ENCODE results near the gene SHISA9. TPM values are rescaled to one million over a fixed set of nuclear protein-coding genes. Genes with fewer than 3 reads are reported as not detected.

SHISA9 gene
- total RNA-seq, 1 donor from 2014 or later = not detected

- TF ChIP-seq CTCF (IDR thresholded peaks at IDR 0.05) = no peak
- no peaks in the 10 kb centered on the region for H3K27me3 ChIP-seq
- H3K4me3 ChIP-seq = no peak overlapping the region
- ATAC-seq (no peak), DNase-seq (no peak)
- H3K9me3 ChIP-seq = no peaks in the 10 kb centered on the region
- intact Hi-C loops (cut with DNase I) = no loop called here
- H3K4me1 ChIP-seq = no peaks in the 10 kb centered on the region
- no peaks in the 10 kb centered on the region for H3K36me3 ChIP-seq
- H3K27ac ChIP-seq = no peak overlapping the region
Observed at GRCh38 chr16:13041646-13042290, 140.4 kb downstream of the SHISA9 start.

GRCh38 chr16:13042291-13042685 lies 140.9 kb downstream of the SHISA9 start:
- H3K27me3 ChIP-seq = no peaks in the 10 kb centered on the region
- H3K27ac ChIP-seq = no peak overlapping the region
- ATAC-seq (no peak), DNase-seq (no peak)
- TF ChIP-seq CTCF (IDR thresholded peaks at IDR 0.05) = no peak
- H3K36me3 ChIP-seq = no peaks in the 10 kb centered on the region
- H3K4me3 ChIP-seq = no peak overlapping the region
- intact Hi-C loops (cut with DNase I) = no loop called here
- no peaks in the 10 kb centered on the region for H3K9me3 ChIP-seq
- no peaks in the 10 kb centered on the region for H3K4me1 ChIP-seq

- H3K27me3 ChIP-seq = no peaks in the 10 kb centered on the region
- no peaks in the 10 kb centered on the region for H3K36me3 ChIP-seq
- H3K4me3 ChIP-seq = no peak overlapping the region
- no peaks in the 10 kb centered on the region for H3K4me1 ChIP-seq
- no peak for ATAC-seq
- no peak for TF ChIP-seq CTCF (IDR thresholded peaks at IDR 0.05)
- no peak for DNase-seq
- no peak overlapping the region for H3K27ac ChIP-seq
- intact Hi-C loops (cut with DNase I) = no loop called here
- no peaks in the 10 kb centered on the region for H3K9me3 ChIP-seq
Observed at GRCh38 chr16:13046061-13046821, 144.8 kb downstream of the SHISA9 start.

- intact Hi-C loops (cut with DNase I) = no loop called here
- no peak for ATAC-seq
- H3K4me3 ChIP-seq = no peak overlapping the region
- no peaks in the 10 kb centered on the region for H3K9me3 ChIP-seq
- no peak for TF ChIP-seq CTCF (IDR thresholded peaks at IDR 0.05)
- DNase-seq = no peak
- no peaks in the 10 kb centered on the region for H3K27me3 ChIP-seq
- no peaks in the 10 kb centered on the region for H3K36me3 ChIP-seq
- no peaks in the 10 kb centered on the region for H3K4me1 ChIP-seq
- H3K27ac ChIP-seq = no peak overlapping the region
Observed at GRCh38 chr16:13047276-13047675, 145.9 kb downstream of the SHISA9 start.

- Histone ChIP-seq H3K36me3 (no peaks in the 10 kb centered on the region), H3K4me1 (no peaks in the 10 kb centered on the region), H3K4me3 (no peak overlapping the region), H3K27ac (no peak overlapping the region), H3K9me3 (no peaks in the 10 kb centered on the region), H3K27me3 (no peaks in the 10 kb centered on the region)
- DNase-seq (no peak), ATAC-seq (no peak)
- TF ChIP-seq CTCF (IDR thresholded peaks at IDR 0.05) = no peak
- intact Hi-C loops (cut with DNase I) = no loop called here
Observed at GRCh38 chr16:13049688-13050087, 148.3 kb downstream of the SHISA9 start.

Measured in upper lobe of right lung (tissue), 1 donor.